Amniotic epithelial cell (primary cell): ENCODE measurements around the gene SHC1.
A peak's percentile ranks its signal among the peaks of the same experiment; 100 is the strongest.

ENCODE experiments used
- DNase-seq: peaks from one replicate; pipeline ENCODE4 v3.0.0-alpha.2; 2010; ENCODE audit warnings: low read depth

The SHC1 gene

DNA sequence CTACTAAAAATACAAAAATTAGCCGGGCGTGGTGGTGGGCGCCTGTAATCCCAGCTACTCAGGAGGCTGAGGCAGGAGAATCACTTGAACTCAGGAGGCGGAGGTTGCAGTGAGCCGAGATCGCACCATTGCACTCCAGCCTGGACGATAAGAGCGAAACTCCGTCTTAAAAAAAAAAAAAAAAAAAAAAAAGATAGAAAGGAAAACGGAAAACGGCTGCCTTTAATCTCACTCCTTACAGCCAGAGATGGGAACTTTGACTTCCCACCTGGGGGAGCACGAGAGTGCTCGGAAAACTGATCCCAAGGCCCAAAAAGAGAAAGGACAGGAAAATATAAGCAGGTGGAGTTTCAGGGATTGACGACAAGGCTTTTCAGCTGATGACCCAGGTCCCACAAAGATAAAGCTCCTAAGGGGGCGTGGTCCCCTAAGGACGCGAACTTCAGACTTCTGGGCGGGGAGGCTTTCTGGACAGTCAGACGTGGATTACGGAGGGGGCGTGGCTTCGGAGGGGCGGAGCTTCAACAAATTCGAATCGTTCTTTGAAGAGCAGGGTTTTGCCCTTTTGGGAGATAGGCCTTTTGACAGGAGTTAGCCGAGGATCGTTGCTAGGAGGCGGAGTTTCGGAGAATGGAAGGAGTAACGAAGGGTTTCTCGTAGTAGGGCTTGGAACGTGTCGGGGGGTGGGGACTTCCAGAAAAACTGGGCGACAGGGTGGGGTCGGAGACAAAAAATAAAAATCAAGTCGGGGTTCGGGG is 3.0 kb upstream of the SHC1 start:
- peak; percentile 95 for DNase-seq

GRCh38 chr1:154972517-154973343 is 2.2 kb upstream of the SHC1 start:
- DNase-seq = peak; percentile 94

DNA sequence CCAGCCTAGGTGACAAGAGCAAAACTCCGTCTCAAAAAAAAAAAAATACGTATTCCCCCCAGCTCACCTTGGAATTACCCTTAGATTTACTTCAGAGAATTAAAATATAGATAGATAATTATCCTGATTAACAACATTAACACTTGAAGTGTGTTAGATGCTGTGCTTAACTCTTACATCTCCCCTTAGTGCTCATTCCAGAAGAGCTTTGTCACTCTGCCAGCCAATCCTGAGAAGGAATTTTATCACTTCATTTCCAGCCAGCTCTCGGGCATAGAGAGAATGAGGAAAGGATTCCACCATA is 1.6 kb upstream of the SHC1 start:
- DNase-seq = no peak

- no peak for DNase-seq
Measured at GRCh38 chr1:154971341-154971998, 923 bp upstream of the SHC1 start.

GRCh38 chr1:154969860-154970452 is 591 bp downstream of the SHC1 start:
- DNase-seq = no peak

DNA sequence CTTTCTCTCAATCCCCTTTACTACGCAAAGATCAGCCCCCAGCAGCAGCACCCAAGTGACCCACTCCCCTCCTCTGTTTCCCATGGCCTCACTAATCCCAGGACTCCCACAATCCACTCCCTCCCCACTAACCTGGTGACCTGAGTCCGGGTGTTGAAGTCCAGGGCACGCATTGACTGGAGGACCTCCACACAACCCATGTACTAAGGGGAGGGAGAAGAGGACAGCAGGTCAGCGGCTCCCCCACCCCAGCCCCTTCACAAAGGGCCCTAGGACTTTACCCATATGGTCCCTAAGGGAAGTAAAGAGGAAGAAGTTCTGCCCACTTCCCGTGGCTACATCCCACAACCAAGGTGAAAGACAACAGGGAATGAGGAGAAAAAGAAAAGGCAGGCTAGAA is 1.3 kb downstream of the SHC1 start:
- DNase-seq = no peak

DNA sequence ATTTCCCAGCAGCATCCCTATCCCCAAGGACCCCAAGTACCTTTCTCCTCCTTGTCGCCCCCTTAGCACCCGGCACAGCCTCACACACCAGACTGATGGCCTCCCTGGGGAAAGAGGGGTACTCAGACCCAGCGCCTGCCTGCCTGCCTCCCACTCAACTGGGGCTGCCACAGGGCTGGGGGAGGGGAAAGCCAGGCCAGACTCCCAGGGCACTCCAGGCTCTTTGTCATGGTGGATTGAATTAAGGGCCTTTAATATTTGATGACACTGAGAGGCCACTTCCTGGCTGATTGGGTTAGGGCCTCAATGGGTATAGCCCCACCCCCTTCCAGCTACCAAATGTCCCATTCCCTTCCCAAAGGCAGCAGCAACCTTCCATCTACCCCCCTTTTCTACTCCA is 1.8 kb downstream of the SHC1 start:
- DNase-seq = no peak

- no peak for DNase-seq
Measured at GRCh38 chr1:154967331-154967950, 3.1 kb downstream of the SHC1 start.

DNA sequence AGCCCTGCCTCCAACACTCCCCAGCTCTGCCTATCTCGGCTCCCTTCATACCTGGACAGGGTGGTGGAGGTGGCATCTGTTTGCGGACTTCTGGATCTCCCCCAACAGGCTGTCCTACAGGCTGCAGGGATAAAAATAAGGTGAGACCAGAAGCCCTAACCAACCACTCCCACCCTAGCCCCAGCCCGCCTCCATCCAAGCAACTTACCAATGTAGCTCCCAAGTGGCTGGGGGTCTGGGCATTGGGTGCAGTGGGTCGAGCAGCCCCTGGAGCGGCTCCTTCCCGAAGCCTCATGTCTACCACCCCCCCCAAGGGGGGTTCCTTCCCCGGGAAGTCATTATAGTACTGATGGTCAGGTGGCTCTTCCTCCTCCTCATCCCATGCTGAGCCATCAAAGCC is 4.4 kb downstream of the SHC1 start:
- DNase-seq = no peak

- DNase-seq = no peak
Measured at GRCh38 chr1:154964359-154964758, 6.2 kb downstream of the SHC1 start.

GRCh38 chr1:154963643-154964042 is 6.9 kb downstream of the SHC1 start:
- no peak for DNase-seq

- no peak for DNase-seq
Measured at GRCh38 chr1:154962795-154963330, 7.7 kb downstream of the SHC1 start.

DNA sequence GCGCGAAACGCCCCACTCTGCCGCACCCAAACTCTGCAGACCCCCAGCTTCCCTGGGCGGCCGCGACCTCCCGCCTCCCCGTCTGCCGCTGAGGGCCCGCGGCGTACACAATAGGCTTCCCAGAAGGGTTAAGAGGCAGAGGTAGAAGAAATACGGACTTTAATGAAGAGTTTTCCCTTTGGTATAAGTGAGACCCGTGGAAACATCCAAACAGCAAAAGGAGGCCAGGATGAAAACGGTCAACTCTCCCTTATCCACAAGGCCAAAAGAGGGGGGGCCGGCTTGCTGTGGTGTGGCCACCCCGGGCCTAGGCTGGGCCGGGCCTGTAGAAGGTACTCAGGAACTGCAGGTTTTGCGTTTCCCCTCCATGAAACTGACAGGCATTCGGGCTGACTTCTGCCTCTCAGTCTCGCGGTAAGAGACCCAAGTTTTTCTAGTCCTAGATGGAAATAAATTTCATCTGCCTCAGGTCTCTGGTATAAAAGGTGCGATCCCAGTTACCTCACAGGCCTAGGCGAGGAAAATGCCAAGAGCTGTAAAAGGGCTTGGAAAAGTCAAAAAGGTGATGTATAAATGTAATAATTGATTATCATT is 8.3 kb downstream of the SHC1 start:
- peak; percentile 15 for DNase-seq

- DNase-seq = peak; percentile 65
Measured at GRCh38 chr1:154961207-154962155, 9.1 kb downstream of the SHC1 start, which contains the start of gene PYGO2. PYGO2 (minus strand) TSS chr1:154961782; CDS start chr1:154961576, 206 bp downstream.

GRCh38 chr1:154960446-154961136 is 10.0 kb downstream of the SHC1 start:
- peak; percentile 14 for DNase-seq

DNA sequence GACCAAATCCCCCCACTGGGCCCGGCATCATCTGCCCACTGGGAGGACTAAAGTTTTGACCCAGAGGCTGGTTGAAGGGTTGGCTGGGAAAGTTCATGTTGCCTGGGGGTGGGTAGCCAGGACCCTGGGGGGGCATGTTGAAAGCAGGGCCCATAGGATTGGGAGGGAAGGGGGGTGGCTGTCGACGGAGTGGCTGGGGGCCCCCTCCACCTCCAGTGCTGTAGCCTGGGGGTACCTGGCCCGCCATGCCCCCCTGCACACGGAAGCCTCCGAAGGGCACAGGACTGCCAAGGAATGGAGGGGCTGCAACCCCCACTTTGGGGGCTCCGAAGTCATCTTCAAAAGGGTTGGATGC is 11.1 kb downstream of the SHC1 start:
- no peak for DNase-seq

DNA sequence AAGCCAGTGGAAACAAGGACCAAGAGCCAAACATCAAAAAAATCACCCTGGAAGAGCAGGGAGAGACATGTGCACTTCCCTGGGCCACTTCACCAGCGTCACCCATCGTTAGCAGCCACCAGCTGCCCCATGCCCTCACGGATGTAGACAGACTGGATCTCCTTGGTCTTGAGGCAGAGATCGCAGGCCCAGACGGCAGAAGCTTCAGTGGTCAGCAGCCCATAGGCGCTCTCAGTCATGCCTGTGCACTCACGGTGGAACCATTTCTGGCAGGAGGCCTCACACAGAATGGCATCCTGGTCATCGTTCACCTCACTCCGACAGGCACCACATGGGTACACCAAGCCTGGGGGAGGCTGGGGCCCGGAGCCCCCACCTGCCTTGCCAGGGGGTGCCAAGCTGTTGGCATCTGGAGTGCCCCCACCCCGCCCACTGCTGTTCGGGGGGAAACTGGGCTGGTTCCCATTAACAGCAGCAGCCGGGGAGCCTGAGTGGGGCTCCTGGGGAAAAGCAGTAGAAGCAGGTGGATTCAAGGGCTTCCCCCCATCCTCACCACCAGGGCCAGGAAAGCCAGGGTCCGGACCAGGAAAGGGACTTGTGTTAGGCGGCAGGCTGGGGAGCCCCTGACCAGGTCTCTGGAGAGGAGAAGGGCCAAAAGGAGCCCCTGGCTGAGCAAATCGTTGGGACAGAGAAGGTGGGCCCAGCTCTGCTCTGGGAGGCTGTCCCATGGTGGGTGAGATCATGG is 11.7 kb downstream of the SHC1 start:
- no peak for DNase-seq

DNA sequence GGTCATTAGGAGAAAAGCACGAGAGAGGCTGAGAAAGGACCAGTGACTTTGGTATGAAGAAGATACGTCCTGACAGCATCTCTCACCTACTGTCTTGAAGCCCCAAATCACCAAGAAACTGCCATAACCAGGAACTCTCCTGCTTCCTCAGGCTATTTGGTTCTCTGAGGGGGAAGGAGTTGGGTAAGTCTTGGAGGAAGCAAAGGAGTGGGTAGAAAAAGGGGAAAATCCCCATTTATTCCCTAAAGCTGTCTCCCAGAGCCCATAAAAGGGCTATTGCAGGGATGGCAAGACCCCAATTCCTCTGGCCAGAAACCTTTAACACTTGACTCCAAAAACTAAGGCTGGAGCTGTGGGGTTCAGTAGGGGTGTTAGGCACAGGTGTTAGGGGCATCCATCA is 12.5 kb downstream of the SHC1 start:
- no peak for DNase-seq

DNA sequence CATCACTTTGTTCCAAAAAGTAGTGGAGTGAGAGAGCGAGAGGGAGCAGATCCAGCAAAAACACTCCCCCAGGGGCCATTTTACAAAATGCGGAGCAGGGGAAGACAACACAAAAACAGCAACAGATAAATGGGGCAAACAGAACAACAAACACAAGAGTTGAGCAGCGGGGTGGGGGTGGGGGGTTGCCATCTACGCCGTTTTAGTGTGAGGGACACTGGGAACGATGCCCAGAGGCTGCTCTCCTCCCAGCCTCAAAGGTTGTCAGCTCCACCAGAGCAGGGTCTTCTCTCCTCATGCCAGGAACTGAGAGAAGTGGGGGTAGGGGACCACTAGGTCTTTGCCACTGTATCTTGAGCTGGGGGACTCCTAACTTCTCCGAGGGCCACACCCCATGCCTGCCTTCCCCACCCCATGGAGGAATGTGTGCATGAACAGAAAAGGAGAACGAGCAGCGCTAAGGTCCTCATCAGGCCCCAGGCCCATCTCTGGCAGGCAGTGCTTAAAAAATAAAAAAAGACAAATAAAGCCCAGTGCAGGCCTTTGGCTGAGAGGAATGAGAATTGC is 13.4 kb downstream of the SHC1 start:
- DNase-seq = no peak
